Neural progenitor cell (in vitro differentiated cells): ENCODE measurements around the gene ARL9. TPM values are rescaled to one million over a fixed set of nuclear protein-coding genes. Genes with fewer than 3 reads are reported as not detected.
A peak's percentile ranks its signal among the peaks of the same experiment; 100 is the strongest.
"Not testable (repeated sequence)": the region's sequence is repeated elsewhere in the genome, so short reads cannot be mapped to it uniquely, and the experiment has no call there.

Experiments
- DNase-seq: peaks from one replicate; pipeline ENCODE4 v3.0.0-alpha.2; 2016; ENCODE audit warnings: low spot score
- H2AFZ ChIP-seq: fragments of 200-600 bp; sonication (generic); replicated peaks from 2 replicates; pipeline ENCODE4 v1.6.1; 2016; ENCODE audit warnings: antibody characterized with exemption
- H3F3A ChIP-seq: fragments of 200-600 bp; sonication (generic); 2 replicates; pipeline ENCODE4 v1.6.1; 2016; ENCODE audit warnings: antibody characterized with exemption, low read depth
- H3K27ac ChIP-seq: fragments of 200-600 bp; sonication (generic); 2 replicates; pipeline ENCODE4 v1.5.1; 2016; ENCODE audit warnings: mild to moderate bottlenecking
- H3K27me3 ChIP-seq: fragments of 200-600 bp; sonication (generic); 2 replicates; pipeline ENCODE4 v1.6.1; 2016; ENCODE audit warnings: mild to moderate bottlenecking, moderate library complexity
- H3K36me3 ChIP-seq: fragments of 200-600 bp; sonication (generic); 2 replicates; pipeline ENCODE4 v1.5.1; 2016
- H3K4me1 ChIP-seq: fragments of 200-600 bp; sonication (generic); 2 replicates; pipeline ENCODE4 v1.6.1; 2016; ENCODE audit warnings: mixed run types
- H3K4me2 ChIP-seq: fragments of 200-600 bp; sonication (generic); 2 replicates; pipeline ENCODE4 v1.6.1; 2016
- H3K4me3 ChIP-seq: fragments of 200-600 bp; sonication (generic); 2 replicates; pipeline ENCODE4 v1.5.1; 2016
- H3K79me2 ChIP-seq: fragments of 200-600 bp; sonication (generic); 2 replicates; pipeline ENCODE4 v1.6.1; 2016; ENCODE audit warnings: low read depth
- H3K9ac ChIP-seq: fragments of 200-600 bp; sonication (generic); 2 replicates; pipeline ENCODE4 v1.6.1; 2016
- H3K9me3 ChIP-seq: fragments of 200-600 bp; sonication (generic); 2 replicates; pipeline ENCODE4 v1.5.1; 2016; ENCODE audit warnings: low read depth
- H4K20me1 ChIP-seq: fragments of 200-600 bp; sonication (generic); 2 replicates; pipeline ENCODE4 v1.6.1; 2016; ENCODE audit warnings: low read depth
- H3K27ac Mint-ChIP-seq: 3 replicates; pipeline ENCODE4 v1.8.0; 2021; ENCODE audit warnings: mixed read lengths
- H3K27me3 Mint-ChIP-seq: 2 replicates; pipeline ENCODE4 v1.8.0; 2022; ENCODE audit warnings: low read depth, mild to moderate bottlenecking, inconsistent platforms, moderate library complexity, mixed read lengths; ENCODE audit not compliant: insufficient read depth
- H3K36me3 Mint-ChIP-seq: 3 replicates; pipeline ENCODE4 v1.8.0; 2021; ENCODE audit warnings: mixed read lengths
- H3K4me1 Mint-ChIP-seq: 3 replicates; pipeline ENCODE4 v1.8.0; 2021; ENCODE audit warnings: mixed read lengths
- H3K4me3 Mint-ChIP-seq: 3 replicates; pipeline ENCODE4 v1.8.0; 2021; ENCODE audit warnings: mild to moderate bottlenecking, moderate library complexity, mixed read lengths
- H3K9me3 Mint-ChIP-seq: 3 replicates; pipeline ENCODE4 v1.8.0; 2020; ENCODE audit warnings: mixed read lengths
- CTCF ChIP-seq: fragments of 200-600 bp; sonication (generic); IDR thresholded peaks from 2 replicates; pipeline ENCODE4 v1.5.1; 2017; ENCODE audit warnings: antibody characterized with exemption, mild to moderate bottlenecking
- EZH2 ChIP-seq: fragments of 200-600 bp; sonication (generic); IDR thresholded peaks from 2 replicates; pipeline ENCODE4 v1.6.1; 2017; ENCODE audit warnings: antibody characterized with exemption, mild to moderate bottlenecking, moderate library complexity
- EZH2phosphoT487 ChIP-seq: fragments of 200-600 bp; sonication (generic); IDR thresholded peaks from 2 replicates; pipeline ENCODE4 v1.6.1; 2017; ENCODE audit warnings: antibody characterized with exemption
- total RNA-seq: library from RNA; depleted of rRNA; stranded (reverse); fragments of >200 nt; gene quantifications from 2 replicates; pipeline ENCODE4 v1.2.3, GENCODE V29; 2015; ENCODE audit warnings: low replicate concordance

ARL9 gene
- total RNA-seq, 1 donor from 2014 or later = 0.45 TPM

DNA sequence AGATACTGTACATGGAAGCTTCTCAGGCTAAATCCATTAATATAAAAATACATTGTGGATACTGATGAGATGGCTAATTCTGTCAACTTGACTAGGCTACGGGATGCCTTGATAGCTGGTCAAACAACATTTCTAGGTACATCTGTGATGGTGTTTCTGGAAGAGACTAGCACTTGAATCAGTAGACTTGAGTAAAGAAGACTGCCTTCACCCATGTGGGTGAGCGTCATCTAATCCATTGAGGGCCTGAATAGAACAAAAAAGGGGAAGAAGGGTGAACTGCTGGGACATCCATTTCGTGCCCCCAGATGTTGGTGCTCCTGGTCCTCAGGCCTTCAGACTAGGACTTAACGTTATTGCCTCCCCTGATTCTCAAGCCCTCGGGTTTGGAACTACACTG lies 41.9 kb upstream of the ARL9 start:
- Histone ChIP-seq H4K20me1 (peaks cover 46% of the 10 kb centered on the region), H3K9ac (no peak overlapping the region), H3K4me1 (peaks cover 4% of the 10 kb centered on the region), H3K4me2 (no peak overlapping the region), H3F3A (peaks cover 58% of the 10 kb centered on the region), H3K9me3 (no peaks in the 10 kb centered on the region), H3K27me3 (no peaks in the 10 kb centered on the region), H3K4me3 (no peak overlapping the region), H3K79me2 (peaks cover 57% of the 10 kb centered on the region), H3K27ac (no peak overlapping the region), H3K36me3 (peaks cover 17% of the 10 kb centered on the region), H2AFZ (no peak overlapping the region)
- Mint-ChIP-seq H3K4me3 (no peak overlapping the region), H3K27me3 (peaks cover 8% of the 10 kb centered on the region), H3K4me1 (peaks cover 33% of the 10 kb centered on the region), H3K9me3 (no peaks in the 10 kb centered on the region), H3K36me3 (peaks cover 23% of the 10 kb centered on the region), H3K27ac (no peak overlapping the region)
- TF ChIP-seq EZH2phosphoT487 (no peak), CTCF (no peak), EZH2 (no peak)
- DNase-seq = no peak

GRCh38 chr4:56464581-56464980 lies 41.0 kb upstream of the ARL9 start:
- H3K36me3 ChIP-seq = peaks cover 10% of the 10 kb centered on the region
- Mint-ChIP-seq H3K27ac (no peak overlapping the region), H3K4me1 (peaks cover 40% of the 10 kb centered on the region), H3K27me3 (peaks cover 8% of the 10 kb centered on the region), H3K4me3 (no peak overlapping the region), H3K36me3 (peaks cover 22% of the 10 kb centered on the region), H3K9me3 (no peaks in the 10 kb centered on the region)
- H3K9ac ChIP-seq = no peak overlapping the region
- H3K79me2 ChIP-seq = peaks cover 61% of the 10 kb centered on the region
- peak overlapping the region; percentile 96 for H3K4me2 ChIP-seq
- peaks cover 52% of the 10 kb centered on the region for H4K20me1 ChIP-seq
- no peak for DNase-seq
- H3K27me3 ChIP-seq = no peaks in the 10 kb centered on the region
- peak overlapping the region; percentile 92 for H3K4me3 ChIP-seq
- H3K4me1 ChIP-seq = peaks cover 10% of the 10 kb centered on the region
- H2AFZ ChIP-seq = no peak overlapping the region
- TF ChIP-seq CTCF = no peak
- no peak for TF ChIP-seq EZH2
- TF ChIP-seq EZH2phosphoT487 = no peak
- no peak overlapping the region for H3K27ac ChIP-seq
- peaks cover 49% of the 10 kb centered on the region for H3F3A ChIP-seq
- no peaks in the 10 kb centered on the region for H3K9me3 ChIP-seq

DNA sequence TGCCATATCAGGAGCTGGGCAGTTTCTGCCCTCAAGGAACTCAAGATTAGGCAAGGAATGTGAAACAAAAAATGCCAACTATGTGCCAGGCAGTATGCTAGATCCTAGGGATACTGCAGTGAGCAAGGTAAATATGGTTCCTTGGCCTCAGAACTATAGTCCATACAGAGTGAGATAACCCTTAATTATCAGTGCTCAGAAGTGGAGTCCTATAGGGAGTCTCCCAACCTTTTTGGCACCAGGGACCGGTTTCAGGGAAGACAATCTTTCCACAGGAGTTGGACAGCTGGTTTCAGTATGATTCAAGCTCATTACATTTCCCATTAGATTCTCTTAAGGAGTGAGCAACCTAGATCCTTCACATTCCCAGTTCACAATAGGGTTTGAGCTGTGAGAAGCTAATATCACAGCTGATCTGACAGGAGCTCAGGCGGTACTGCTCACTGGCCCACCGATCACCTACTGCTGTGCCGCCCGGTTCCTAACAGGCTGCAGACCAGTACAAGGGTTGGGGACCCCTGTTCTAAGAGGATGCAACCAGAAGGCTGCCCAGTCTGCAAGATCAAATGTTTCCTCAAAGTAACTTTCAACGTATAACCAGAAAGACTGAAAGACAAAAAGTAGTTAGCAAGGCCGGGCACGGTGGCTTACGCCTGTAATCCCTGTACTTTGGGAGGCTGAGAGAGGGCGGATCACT lies 39.8 kb upstream of the ARL9 start:
- peaks cover 55% of the 10 kb centered on the region for H4K20me1 ChIP-seq
- no peak overlapping the region for H2AFZ ChIP-seq
- H3K9me3 ChIP-seq = no peaks in the 10 kb centered on the region
- TF ChIP-seq EZH2phosphoT487 (no peak), CTCF (no peak), EZH2 (no peak)
- H3F3A ChIP-seq = peaks cover 41% of the 10 kb centered on the region
- H3K79me2 ChIP-seq = peaks cover 71% of the 10 kb centered on the region
- Mint-ChIP-seq H3K4me1 (peaks cover 43% of the 10 kb centered on the region), H3K27me3 (peaks cover 6% of the 10 kb centered on the region), H3K27ac (peak overlapping the region; percentile 26), H3K9me3 (no peaks in the 10 kb centered on the region), H3K4me3 (peak overlapping the region; percentile 97), H3K36me3 (peaks cover 17% of the 10 kb centered on the region)
- H3K4me3 ChIP-seq = peak overlapping the region; percentile 92
- peak; percentile 10 for DNase-seq
- peaks cover 16% of the 10 kb centered on the region for H3K36me3 ChIP-seq
- H3K4me1 ChIP-seq = peaks cover 10% of the 10 kb centered on the region
- peak overlapping the region; percentile 96 for H3K4me2 ChIP-seq
- H3K9ac ChIP-seq = peak overlapping the region; percentile 14
- H3K27ac ChIP-seq = no peak overlapping the region
- H3K27me3 ChIP-seq = no peaks in the 10 kb centered on the region

- peaks cover 52% of the 10 kb centered on the region for H4K20me1 ChIP-seq
- Mint-ChIP-seq H3K36me3 (peaks cover 12% of the 10 kb centered on the region), H3K27ac (peak overlapping the region; percentile 87), H3K4me1 (peaks cover 43% of the 10 kb centered on the region), H3K4me3 (peak overlapping the region; percentile 97)
- H3F3A ChIP-seq = peaks cover 35% of the 10 kb centered on the region
- not testable (repeated sequence) for H3K27me3 Mint-ChIP-seq, DNase-seq, H3K27me3 ChIP-seq, H3K9me3 Mint-ChIP-seq, H2AFZ ChIP-seq, H3K9me3 ChIP-seq, H3K27ac ChIP-seq, H3K4me1 ChIP-seq
- peak overlapping the region; percentile 92 for H3K9ac ChIP-seq
- H3K36me3 ChIP-seq = peaks cover 16% of the 10 kb centered on the region
- peak overlapping the region; percentile 92 for H3K4me3 ChIP-seq
- peaks cover 71% of the 10 kb centered on the region for H3K79me2 ChIP-seq
- H3K4me2 ChIP-seq = peak overlapping the region; percentile 96
Measured at GRCh38 chr4:56466296-56466761, 39.3 kb upstream of the ARL9 start.
